Gastroesophageal sphincter (tissue), 3 donors: ENCODE results near the gene RBM15.

Experiments
- POLR2AphosphoS5 ChIP-seq: sonication (generic); formaldehyde crosslinking; IDR thresholded peaks from one replicate; pipeline ENCODE4 v1.6.1; 2017; ENCODE audit warnings: antibody characterized with exemption
- TF ChIP-seq, protein P1 (sequence below), 4 experiments: fragments of 200-600 bp in 2 of 4; fragments of 450-650 bp in 2 of 4; sonication (generic) in 1 of 4; IDR thresholded peaks; one replicate each; pipeline ENCODE4 v1.5.1; 2017 to 2019; ENCODE audit warnings: antibody characterized with exemption in 4 of 4, mild to moderate bottlenecking in 2 of 4, moderate library complexity in 2 of 4

DNA sequence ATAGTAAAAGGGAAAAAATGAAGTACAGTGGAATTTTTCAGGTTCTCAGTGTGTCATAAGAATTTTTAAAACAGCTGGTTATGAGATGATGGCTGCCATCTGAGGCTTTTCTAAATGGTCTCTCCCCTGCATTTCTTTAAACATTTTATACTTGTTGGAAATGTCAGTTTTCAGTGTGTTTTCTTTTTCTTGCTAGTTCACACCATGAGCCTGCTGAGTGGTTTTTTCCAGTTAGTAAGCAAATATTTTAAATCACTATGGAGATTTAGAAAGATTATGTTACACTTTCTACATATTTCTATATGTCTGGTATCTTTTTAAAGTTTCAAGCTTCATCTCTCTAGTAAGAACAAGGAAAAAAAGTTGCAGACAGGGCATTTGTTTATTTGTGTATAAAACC is 9.6 kb downstream of the RBM15 start:
- TF ChIP-seq, protein P1, sequence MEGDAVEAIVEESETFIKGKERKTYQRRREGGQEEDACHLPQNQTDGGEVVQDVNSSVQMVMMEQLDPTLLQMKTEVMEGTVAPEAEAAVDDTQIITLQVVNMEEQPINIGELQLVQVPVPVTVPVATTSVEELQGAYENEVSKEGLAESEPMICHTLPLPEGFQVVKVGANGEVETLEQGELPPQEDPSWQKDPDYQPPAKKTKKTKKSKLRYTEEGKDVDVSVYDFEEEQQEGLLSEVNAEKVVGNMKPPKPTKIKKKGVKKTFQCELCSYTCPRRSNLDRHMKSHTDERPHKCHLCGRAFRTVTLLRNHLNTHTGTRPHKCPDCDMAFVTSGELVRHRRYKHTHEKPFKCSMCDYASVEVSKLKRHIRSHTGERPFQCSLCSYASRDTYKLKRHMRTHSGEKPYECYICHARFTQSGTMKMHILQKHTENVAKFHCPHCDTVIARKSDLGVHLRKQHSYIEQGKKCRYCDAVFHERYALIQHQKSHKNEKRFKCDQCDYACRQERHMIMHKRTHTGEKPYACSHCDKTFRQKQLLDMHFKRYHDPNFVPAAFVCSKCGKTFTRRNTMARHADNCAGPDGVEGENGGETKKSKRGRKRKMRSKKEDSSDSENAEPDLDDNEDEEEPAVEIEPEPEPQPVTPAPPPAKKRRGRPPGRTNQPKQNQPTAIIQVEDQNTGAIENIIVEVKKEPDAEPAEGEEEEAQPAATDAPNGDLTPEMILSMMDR (IDR thresholded peaks at IDR 0.05): no peak
- no peak for TF ChIP-seq POLR2AphosphoS5
